Skeletal muscle tissue (tissue), 5 donors: ENCODE data around the gene DDX6. TPM values are rescaled to one million over a fixed set of nuclear protein-coding genes. Genes with fewer than 3 reads are reported as not detected.

Experiments
- H3K27ac ChIP-seq: one replicate; pipeline ENCODE4 v1.7.0; 2013; ENCODE audit warnings: mild to moderate bottlenecking, low read depth, low read length, inconsistent platforms
- H3K27me3 ChIP-seq, 3 donors: one replicate each; pipeline ENCODE4 v1.7.0; 2013; ENCODE audit warnings: low read length in 3 of 3; ENCODE audit not compliant: control insufficient read depth in 3 of 3, insufficient read depth in 3 of 3
- H3K36me3 ChIP-seq, 3 donors: one replicate each; pipeline ENCODE4 v1.7.0; 2013; ENCODE audit warnings: low read length in 3 of 3; ENCODE audit not compliant: control insufficient read depth in 3 of 3, insufficient read depth in 3 of 3
- H3K4me1 ChIP-seq, 3 donors: one replicate each; pipeline ENCODE4 v1.7.0; 2013; ENCODE audit warnings: low read length in 3 of 3, mild to moderate bottlenecking in 3 of 3; ENCODE audit not compliant: control insufficient read depth in 3 of 3, insufficient read depth in 3 of 3
- H3K4me3 ChIP-seq, 3 donors: one replicate each; pipeline ENCODE4 v1.7.0; 2013; ENCODE audit warnings: low read length in 3 of 3
- H3K9ac ChIP-seq, 3 donors: one replicate each; pipeline ENCODE4 v1.7.0; 2013; ENCODE audit warnings: low read length in 3 of 3, mild to moderate bottlenecking in 3 of 3, moderate library complexity in 2 of 3, low read depth in 1 of 3
- H3K9me3 ChIP-seq, 3 donors: one replicate each; pipeline ENCODE4 v1.7.0; 2013; ENCODE audit warnings: low read length in 3 of 3; ENCODE audit not compliant: control insufficient read depth in 3 of 3
- small RNA-seq: library from RNA; depleted of rRNA; stranded (forward); fragments of <200 nt; gene quantifications from one replicate; pipeline ENCODE3, GENCODE V24; 2014
- total RNA-seq: library from RNA; depleted of rRNA; stranded (reverse); fragments of >200 nt; gene quantifications from one replicate; pipeline ENCODE4 v1.2.3, GENCODE V29; 2014
- donor health status: Osteomylitis.

DDX6 gene
- total RNA-seq, 1 donor from 2014 or later, result 103 TPM

DNA sequence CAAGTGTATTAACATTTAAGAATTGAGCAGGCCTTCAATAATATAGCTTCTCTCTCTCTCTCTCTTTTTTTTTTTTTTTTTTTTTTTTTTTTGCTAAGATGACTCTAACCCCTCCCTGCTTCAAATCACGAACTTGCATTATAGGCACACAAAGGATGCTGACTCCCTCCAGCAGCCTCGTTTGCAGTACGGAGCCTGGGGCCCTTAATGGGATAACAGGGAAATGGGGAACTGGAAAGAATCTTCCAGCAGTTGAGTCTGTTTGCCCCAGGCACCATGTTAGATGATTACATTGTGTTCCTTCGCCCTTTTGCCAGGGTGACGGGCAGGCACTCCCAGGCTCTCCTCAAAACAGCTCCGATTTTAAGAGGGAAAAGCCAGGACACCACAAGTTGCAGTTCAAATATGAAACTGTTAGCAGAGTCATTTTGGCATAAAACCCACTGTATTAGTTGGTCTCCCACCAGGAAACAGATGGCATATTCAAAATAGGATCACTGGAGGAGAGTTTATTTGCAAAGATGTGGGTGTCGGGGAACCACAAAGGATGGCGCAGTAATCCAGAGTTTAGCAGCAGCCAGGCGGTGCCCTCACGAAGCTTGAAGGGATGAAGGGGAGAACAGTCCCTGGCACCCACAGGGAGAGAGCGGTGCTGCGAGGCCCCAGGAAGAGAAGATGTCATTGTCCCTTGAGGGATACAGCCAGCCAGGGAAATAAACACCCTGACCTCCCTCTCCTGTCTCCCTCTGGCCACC is 85.0 kb downstream of the DDX6 start:
- Histone ChIP-seq H3K4me1 (no peaks in the 10 kb centered on the region), H3K27ac (no peak overlapping the region), H3K27me3 (no peaks in the 10 kb centered on the region), H3K36me3 (no peaks in the 10 kb centered on the region), H3K4me3 (no peak overlapping the region), H3K9me3 (no peaks in the 10 kb centered on the region), H3K9ac (no peak overlapping the region)

DNA sequence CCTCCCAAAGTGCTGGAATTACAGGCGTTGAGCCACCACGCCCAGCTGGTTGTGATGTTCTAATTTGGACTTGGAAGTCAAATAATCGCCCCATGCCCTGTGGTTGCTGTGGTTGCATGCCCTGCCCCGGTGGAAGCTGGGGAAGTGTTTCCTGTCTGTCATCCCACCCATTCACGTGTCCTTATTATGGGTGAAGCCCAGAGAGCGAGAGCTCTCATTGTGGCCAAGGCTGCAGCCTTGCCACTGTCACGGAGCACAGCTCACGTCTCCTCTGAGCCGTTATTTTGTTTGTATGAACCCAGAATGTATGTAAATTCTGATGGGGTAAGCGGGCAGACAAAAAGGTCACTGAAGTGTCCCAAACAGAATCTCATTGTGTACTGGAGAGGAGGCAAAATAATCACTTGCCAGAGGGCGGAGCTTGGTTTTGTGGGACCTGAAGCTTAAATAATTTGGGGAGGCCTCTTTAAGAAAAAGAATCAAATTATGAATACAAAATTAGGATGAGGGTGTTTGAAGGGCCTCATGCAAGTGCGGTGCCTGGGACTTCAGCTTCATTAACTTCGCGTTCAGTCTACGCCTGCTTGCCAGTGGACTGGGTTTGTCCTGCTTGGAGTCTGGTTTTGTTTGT is 85.7 kb downstream of the DDX6 start:
- Histone ChIP-seq H3K4me3 (no peak overlapping the region), H3K9me3 (peaks cover 0 to 2% (median 0%) of the 10 kb centered on the region in 3 donors), H3K27ac (no peak overlapping the region), H3K4me1 (no peaks in the 10 kb centered on the region), H3K27me3 (no peaks in the 10 kb centered on the region), H3K9ac (no peak overlapping the region), H3K36me3 (no peaks in the 10 kb centered on the region)

DNA sequence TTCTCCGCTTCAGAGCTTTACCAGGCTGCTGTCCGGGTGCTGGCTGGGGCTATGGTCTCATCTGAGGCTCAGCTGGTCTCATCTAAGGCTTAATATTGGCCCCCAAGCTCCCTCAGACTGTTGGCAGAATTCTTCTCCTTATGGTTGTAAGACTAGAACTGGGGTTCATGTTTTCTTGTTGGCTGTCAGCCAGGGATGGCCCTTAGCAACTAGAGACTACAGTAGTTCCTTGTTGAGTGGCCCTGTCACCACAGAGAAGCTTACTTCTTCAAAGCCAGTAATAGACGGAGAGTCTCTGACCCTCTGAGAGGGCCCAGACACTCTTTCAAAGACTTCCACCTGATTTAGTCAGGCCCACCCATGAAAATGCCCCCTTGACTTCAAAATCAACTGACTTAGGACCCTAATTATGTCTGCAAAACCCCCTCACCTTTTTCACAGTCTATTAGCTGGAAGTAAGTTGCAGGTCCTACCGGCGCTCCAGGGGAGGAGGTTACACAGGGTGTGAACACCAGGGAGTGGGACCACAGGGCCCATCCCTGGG is 87.3 kb downstream of the DDX6 start:
- no peaks in the 10 kb centered on the region for H3K4me1 ChIP-seq
- no peak overlapping the region for H3K27ac ChIP-seq
- peaks cover 0 to 2% (median 0%) of the 10 kb centered on the region in 3 donors for H3K9me3 ChIP-seq

GRCh38 chr11:118699506-118700220 is 91.3 kb downstream of the DDX6 start:
- H3K9me3 ChIP-seq, result peaks cover 0 to 2% (median 0%) of the 10 kb centered on the region in 3 donors
- H3K9ac ChIP-seq, result no peak overlapping the region
- no peak overlapping the region for H3K27ac ChIP-seq
- H3K36me3 ChIP-seq, result no peaks in the 10 kb centered on the region
- H3K4me1 ChIP-seq, result no peaks in the 10 kb centered on the region
- no peaks in the 10 kb centered on the region for H3K27me3 ChIP-seq
- H3K4me3 ChIP-seq, result no peak overlapping the region

More for the DNA sequence above, 87.3 kb downstream of the DDX6 start:
- H3K4me3 ChIP-seq, result no peak overlapping the region
- H3K36me3 ChIP-seq, result no peaks in the 10 kb centered on the region
- no peaks in the 10 kb centered on the region for H3K27me3 ChIP-seq
- no peak overlapping the region for H3K9ac ChIP-seq

Small RNA genes lying within 50 kb of the gene (small RNA-seq; reads per million reads assigned to genes)
- gene AP004609.2, result not detected
- gene RF00019, result not detected
- not detected for gene RNU6-376P

Other genes starting within 250 kb of the DDX6 start
- 26.6 TPM for gene IFT46, start 225.2 kb downstream of the DDX6 start, total RNA-seq
- gene ARCN1, start 218.8 kb downstream of the DDX6 start, total RNA-seq, result 61.1 TPM
- 54.8 TPM for gene PHLDB1, start 183.5 kb downstream of the DDX6 start, total RNA-seq
- gene TREH, start 111.5 kb downstream of the DDX6 start, total RNA-seq, result 0.52 TPM
- gene CXCR5, start 92.7 kb upstream of the DDX6 start, total RNA-seq, result not detected
- gene BCL9L, start 134.8 kb upstream of the DDX6 start, total RNA-seq, result 24.0 TPM
- gene UPK2, start 165.1 kb upstream of the DDX6 start, total RNA-seq, result not detected
- not detected for gene FOXR1, start 180.6 kb upstream of the DDX6 start, total RNA-seq
- 8.4 TPM for gene CENATAC, start 207.0 kb upstream of the DDX6 start, total RNA-seq
- 1,590 TPM for gene RPS25, start 227.2 kb upstream of the DDX6 start, total RNA-seq
- gene TRAPPC4, start 227.6 kb upstream of the DDX6 start, total RNA-seq, result 39.1 TPM
- gene SLC37A4, start 239.7 kb upstream of the DDX6 start, total RNA-seq, result 6.8 TPM